Epithelial cell of proximal tubule (primary cell): ENCODE data around the gene SDF4. TPM values are rescaled to one million over a fixed set of nuclear protein-coding genes. Genes with fewer than 3 reads are reported as not detected.

Source experiments
- DNase-seq: peaks from one replicate; pipeline ENCODE4 v3.0.0-alpha.2; 2011; ENCODE audit warnings: low read depth
- H3K4me3 ChIP-seq: 2 replicates; pipeline ENCODE4 v1.5.1; 2011; ENCODE audit warnings: low read depth, mild to moderate bottlenecking, low read length
- total RNA-seq: library from RNA; depleted of rRNA; stranded (reverse); fragments of >200 nt; gene quantifications from 2 replicates; pipeline ENCODE4 v1.2.3, GENCODE V29; 2015
- TF ChIP-seq, protein P1 (sequence below): conservative IDR thresholded peaks from 2 replicates; pipeline ENCODE4 v1.5.1; 2012; ENCODE audit warnings: low read depth, mild to moderate bottlenecking, low read length

Gene SDF4
- total RNA-seq, 1 donor from 2014 or later = 149 TPM

DNA sequence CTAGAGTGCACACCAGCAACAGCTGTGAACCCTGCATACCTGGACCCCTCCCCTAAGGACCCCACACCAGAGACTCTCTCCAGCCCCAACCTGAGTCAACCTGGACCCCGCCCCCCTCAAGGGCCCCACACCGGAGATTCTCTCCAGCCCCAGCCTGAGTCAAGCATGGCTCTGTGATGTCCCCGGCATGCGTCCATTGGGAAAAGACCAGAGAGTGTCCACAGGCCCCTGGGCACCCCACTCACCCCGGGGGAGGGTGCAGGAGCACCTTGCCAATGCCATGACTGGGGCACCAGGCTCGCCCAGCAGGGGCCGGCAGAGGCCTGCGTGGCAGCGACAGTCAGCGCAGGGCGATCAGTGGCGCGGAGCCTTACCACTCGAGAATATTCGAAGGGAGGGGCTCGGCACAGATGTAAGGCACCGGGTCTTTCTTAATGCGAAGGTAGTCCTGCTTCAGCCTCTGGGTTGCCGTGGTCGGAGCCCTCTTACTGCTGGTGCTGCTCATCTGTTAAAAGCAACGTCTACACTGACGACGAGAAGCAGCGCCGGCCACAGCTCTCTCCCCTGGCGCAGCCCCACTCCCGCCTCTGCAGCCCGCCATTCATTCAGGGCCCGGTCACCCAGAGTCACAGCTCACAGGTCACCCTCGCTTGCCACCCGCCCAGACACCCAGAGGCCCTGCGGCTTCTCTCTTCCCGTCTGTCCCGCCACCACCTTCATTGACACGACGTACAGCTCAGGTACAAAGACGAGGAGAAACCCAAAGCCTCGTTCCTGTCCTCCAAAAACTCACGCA is 35.9 kb upstream of the SDF4 start:
- H3K4me3 ChIP-seq = no peak overlapping the region
- TF ChIP-seq, protein P1, sequence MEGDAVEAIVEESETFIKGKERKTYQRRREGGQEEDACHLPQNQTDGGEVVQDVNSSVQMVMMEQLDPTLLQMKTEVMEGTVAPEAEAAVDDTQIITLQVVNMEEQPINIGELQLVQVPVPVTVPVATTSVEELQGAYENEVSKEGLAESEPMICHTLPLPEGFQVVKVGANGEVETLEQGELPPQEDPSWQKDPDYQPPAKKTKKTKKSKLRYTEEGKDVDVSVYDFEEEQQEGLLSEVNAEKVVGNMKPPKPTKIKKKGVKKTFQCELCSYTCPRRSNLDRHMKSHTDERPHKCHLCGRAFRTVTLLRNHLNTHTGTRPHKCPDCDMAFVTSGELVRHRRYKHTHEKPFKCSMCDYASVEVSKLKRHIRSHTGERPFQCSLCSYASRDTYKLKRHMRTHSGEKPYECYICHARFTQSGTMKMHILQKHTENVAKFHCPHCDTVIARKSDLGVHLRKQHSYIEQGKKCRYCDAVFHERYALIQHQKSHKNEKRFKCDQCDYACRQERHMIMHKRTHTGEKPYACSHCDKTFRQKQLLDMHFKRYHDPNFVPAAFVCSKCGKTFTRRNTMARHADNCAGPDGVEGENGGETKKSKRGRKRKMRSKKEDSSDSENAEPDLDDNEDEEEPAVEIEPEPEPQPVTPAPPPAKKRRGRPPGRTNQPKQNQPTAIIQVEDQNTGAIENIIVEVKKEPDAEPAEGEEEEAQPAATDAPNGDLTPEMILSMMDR = no peak
- no peak for DNase-seq

DNA sequence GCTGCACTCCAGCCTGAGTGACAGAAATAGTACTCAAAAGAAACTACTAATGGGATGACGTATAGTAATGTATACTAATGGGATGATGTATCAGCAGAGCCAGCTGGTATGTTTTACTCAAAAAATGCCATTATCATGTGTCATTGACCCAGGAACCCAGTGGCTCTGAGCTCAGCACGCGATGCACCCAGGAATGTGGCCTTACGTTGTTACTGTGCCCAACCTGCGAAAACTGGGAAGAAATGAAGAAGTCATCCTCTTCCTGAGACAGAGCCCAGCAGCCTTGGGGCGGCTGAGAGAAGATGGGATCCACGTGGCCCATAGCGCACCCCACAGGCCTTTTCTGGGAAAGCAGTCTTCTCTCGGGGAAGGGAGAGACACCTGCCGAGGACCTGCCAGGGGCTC is 33.1 kb upstream of the SDF4 start:
- TF ChIP-seq, protein P1 = peak; percentile 47
- no peak for DNase-seq
- H3K4me3 ChIP-seq = no peak overlapping the region

DNA sequence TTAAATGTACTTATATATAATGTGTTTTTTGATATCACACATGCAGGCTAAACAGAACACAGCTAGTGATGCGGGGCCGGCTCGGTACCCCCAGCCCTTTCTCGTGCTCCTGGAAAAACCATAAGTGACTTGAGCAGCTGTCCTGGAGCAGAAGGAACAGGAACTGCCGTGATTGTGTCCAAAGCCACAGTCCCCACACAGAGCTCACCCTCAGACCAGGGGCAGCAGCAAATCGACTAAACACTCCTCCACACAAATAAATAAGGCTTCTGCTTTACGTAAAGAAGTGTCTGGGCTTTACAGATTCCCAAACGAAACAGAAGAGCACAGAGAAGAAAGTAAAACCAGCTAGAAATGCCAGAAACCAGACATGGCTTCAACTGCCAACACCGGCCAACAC is 32.2 kb upstream of the SDF4 start:
- DNase-seq = no peak
- TF ChIP-seq, protein P1 = no peak
- no peak overlapping the region for H3K4me3 ChIP-seq

DNA sequence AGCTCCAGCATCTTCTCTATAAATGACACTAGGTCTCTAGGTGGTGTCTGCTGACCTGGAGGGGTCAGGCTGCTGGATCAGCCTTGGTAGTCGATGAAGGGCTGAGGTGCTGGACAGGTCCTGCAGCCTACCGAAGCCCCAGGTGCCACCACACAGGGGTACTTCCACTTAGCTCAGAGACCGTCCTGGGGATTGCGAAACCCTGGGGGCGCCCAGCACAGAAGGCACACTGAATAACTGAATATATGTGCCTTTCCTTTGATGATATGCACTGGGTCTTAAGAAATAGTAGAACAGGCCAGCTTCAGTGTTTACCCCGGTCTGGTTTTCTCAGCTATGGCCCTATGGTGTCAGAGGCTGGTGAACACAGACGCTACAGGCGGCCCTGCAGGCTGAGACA is 31.0 kb upstream of the SDF4 start:
- no peak overlapping the region for H3K4me3 ChIP-seq
- TF ChIP-seq, protein P1 = no peak
- DNase-seq = no peak

DNA sequence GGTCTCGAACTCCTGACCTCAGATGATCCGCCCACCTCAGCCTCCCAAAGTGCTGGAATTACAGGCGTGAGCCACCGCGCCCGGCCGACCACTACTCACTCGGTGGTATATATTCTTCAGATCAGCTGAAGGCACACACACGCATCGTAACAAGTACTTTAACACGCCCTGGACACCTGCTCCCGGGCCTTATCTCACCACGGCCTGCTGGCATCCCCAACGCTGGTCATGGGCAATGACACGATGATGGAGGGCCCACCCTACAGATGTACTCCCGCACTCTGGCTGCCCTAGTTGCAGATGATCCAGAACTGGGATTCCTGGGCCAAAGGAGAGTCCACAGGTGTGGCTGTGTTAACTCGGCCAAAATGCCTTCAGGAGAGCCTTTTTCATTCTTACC is 30.3 kb upstream of the SDF4 start:
- H3K4me3 ChIP-seq = no peak overlapping the region
- DNase-seq = no peak
- TF ChIP-seq, protein P1 = no peak

DNA sequence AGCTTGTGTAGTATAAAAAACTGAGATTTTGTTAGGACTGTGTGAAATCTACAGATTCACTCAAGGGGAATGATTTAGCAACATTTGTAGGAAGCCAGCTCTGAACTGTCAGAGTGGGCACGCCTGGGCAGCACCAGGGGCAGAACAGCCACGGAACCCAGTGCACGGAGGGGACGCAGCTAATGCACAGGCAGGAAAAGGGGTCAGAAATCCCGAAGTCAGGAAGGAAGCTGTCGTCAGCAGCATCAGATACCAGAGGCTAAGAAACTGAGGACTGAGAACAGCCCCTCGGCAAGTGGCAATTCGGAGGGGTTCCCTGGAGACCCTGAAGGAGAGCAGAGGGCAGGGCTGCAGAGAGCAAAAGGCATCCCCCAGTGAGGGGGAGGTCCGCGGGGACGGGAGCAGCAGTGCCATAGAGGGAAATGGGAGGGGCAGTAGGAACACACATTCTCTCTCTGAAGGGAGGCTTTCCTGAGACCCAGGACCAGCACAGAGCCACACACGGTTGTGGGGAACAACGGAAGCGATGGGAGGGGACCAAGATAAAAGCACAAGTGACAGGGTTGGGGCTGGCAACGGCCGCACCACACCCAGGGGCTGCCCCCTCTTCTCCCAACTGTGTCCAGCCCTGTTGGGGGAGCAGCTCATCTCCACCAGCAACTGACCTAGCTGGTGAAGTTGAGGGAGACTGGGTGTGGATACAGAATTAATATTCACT is 29.2 kb upstream of the SDF4 start:
- no peak for DNase-seq
- H3K4me3 ChIP-seq = no peak overlapping the region
- TF ChIP-seq, protein P1 = no peak
